Central memory CD4-positive, alpha-beta T cell (primary cell): ENCODE results near the gene ITGB1.

Experiments
- DNase-seq: peaks from one replicate; pipeline ENCODE4 v3.0.0; 2022

Gene ITGB1

DNA sequence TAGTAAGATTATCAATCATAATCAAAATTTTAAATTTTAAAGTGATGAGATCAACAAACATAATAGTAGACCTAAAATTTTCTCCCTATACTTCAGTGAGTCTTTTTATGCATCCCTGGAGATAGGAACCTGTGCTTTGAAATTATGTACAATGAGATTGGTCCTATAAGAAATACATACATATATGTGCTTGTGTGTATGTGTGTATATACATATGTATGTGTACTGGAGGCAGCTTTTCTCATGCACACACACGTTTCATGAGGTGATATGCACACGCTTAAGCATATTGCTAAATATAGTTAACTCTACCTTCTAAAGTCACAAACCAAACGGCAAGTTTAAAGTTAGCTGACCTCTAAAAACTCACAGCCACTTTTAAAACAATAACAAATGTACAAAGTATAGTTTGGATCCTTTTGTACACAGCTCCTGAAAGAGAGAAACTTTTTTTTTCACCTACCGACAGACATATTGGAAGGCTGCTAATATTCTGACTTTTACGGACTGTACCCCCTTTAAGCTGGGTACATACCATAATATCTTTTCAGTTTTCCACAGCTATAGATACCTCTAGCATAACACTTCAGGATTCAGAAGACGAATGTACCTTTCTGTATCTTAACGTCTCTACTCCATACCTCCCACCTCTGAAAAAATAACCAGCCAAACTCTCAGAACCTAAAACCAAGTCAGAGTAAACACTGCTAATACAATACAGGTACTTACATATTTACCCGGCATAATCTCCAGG lies 3.3 kb downstream of the ITGB1 start:
- no peak for DNase-seq

- DNase-seq = no peak
These were observed 4.0 kb downstream of the ITGB1 start for GRCh38 chr10:32954080-32954479.

DNA sequence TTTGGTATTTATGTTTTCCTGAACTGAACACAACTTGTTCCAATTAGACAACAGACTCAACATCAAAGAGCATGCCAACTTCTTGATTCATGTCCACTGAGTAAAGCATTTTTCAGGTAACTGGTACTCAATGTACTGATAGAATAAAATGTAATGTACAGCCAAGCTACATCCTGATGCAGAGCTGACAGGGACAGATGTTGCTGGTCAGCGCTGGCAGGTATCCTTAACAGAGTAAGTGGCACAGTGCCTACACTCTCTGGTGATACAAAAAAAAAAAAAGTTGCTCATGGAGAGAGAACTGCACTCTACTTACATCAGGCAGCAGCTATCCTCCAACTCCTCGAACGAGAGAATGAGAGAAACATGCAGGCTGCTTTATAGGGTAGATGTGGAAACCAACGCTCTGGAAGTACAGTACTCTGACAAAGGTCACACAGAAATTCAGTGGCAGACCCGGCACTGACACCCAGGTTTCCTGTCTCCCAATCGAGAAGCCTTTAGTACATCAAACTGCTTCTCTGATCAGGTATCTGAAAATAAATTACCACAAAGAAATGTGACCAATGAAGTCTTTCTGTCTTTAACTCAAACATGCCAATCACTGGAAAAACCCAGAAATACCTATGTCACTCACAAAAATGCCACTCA lies 4.6 kb downstream of the ITGB1 start:
- peak; percentile 29 for DNase-seq

DNA sequence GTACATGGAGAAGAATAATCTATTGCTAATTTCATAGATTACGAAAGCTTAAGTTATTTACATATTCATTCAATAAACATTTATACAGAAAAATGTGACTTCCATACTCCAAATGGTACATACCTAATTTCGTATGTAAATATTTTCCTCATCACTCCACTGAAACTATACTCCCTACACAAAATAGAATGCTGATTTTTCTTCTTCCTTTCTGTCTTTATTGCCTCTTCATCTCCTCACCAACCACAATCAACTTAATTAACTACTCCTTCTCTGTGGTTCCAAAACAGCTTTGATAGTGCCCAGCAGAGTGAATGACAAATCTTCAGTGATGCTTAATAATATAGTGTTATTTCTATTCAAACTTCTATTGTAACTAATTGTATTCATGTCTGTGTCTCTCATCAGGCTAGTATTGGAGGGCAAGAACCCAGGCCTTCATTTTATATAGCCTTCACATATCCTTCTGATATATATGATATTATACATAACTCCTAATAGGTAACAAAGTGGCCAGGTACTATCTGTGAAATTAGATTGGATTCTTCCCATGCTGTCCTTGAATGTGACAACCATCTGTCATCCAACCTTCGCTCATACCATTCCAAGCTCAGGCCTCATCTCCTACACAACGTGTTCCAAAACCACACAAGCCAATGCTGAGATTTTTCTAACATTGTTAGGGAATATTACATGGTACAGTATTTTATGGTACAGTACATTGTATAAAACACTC lies 5.3 kb downstream of the ITGB1 start:
- no peak for DNase-seq

DNA sequence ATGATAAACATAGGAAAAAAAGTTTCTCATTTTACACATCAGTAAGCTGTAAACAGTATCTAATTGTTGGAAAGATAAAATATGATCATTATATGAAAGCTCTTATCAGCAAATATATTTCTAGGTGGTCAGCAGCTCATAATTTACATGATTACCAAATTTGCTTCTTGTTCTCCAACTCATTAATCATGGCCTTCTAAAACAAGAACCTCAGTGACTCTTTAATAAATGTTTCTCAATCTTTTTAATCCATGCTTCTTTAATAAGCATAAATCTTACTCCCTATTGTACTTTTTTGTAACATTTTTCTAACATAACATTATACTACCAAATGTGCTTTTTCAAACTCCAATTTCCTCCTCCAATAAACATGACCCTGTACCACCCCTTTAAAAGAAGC lies 5.9 kb downstream of the ITGB1 start:
- DNase-seq = no peak

DNA sequence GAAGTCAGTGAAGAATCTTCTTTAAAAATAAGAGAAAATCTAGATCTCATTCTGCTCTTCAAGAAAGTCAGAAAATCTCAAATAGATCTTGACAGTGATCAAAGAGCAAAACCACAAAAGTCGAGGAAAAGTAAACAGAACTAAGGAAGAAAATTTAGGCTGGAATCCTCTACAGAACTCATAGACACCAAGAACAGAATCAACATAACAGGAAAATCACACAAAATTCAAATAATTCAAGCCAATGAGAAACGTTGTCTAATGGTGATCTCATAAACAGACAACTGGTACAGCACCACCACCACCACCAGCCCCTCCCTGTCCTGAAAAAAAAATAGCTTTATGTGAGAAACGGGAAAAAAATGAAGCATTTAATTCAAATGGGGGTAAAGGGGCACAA lies 6.9 kb downstream of the ITGB1 start:
- DNase-seq = no peak

- DNase-seq = no peak
These were observed 7.4 kb downstream of the ITGB1 start for GRCh38 chr10:32950591-32951108.

DNA sequence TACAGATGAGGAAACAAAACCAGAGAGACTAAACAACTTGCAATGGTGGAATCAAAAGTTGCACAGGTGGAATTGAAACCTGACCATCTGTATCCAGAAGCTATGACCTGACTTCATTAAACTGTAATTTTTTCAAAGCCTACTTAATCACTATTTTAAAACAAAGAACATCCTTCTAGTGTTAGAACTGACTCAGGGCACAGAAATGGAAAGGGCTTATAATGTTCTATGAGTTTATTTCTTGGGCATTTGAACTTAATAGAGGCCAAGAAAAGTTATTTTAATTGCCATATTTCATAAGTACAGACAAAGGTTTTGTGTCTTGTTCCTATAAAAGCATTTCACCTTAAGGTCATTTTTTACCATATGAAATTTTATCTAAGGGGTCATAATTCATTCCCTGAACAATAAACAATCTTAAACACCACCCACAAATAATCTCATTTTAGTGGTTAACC lies 8.8 kb downstream of the ITGB1 start:
- no peak for DNase-seq

DNA sequence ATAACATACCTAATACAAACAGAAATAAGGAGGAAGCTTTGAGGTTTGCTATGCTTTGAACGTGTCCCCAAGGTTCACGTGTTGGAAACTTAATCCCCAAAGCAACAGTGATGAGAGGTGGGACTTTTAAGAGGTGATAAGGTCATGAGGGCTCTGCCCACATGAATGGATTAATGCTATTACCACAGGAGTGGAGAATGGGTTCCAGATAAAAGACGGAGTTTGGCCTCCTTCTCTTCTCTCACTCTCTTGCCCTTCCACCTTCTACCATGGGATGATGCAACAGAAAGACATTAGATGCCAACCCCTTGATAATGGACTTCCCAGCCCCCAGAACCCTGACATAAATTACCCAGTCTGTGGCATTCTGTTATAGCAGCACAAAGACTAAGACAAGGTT lies 9.6 kb downstream of the ITGB1 start:
- DNase-seq = peak; percentile 38

- no peak for DNase-seq
These were observed 10.4 kb downstream of the ITGB1 start for GRCh38 chr10:32947586-32947985.

DNA sequence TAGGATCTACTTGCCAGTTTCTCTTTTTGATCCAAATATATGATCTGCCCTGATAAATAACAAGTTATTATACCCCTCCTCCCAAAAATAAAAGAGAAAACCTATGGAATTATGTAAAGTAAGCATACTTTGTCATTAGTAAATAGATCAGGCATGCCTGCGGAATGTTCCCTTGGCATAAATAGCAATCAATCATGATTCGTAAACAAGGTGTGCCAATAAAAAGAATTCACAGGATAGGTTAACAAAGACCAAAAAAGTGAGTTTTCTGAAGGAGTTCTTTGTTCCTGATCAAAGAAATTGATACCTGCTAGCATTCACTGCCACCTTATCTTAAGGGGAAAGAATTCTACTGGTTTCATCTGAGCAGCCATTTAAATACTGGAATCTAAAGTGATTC lies 11.9 kb downstream of the ITGB1 start:
- no peak for DNase-seq

- DNase-seq = no peak
These were observed 14.0 kb downstream of the ITGB1 start for GRCh38 chr10:32943854-32944661.

DNA sequence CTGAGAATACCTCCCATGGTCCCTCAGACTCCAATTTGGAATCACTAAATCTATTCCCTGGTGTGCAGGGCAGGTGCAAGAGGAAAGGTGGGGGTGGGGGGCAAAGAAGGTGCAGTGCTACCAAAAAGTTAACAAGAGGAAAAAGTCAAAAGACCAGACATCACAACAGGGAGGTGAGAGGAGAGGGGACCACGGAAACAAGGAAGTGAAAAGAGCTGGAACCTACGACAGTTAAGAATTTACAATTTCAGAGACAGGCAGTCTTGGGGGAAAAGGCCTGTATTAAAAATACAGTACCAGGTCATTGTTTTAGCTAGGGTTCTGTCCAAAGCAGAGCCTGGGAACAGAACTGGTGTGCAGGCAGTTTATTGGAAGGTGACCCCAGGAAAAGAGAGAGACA lies 14.6 kb downstream of the ITGB1 start:
- no peak for DNase-seq

GRCh38 chr10:32942081-32942480 lies 15.9 kb downstream of the ITGB1 start:
- DNase-seq = no peak

DNA sequence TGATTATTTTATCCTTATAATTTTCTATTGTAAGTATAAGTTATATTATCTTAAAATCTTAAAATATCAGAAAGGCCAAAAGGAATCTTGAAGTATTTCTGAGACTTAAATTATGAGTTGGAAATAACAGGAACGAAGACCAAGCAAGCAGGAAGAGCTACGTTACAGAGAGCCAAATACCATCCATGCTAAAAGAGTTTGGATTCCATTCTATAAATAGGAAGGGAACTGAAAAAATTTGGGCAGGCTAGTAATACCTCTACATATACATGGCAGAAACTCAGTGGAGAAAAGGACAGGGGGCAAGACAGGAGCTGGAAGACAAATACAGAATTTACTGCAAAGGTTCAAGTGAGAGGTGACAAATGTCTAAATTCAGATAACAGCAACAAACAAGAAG lies 16.7 kb downstream of the ITGB1 start:
- DNase-seq = no peak

DNA sequence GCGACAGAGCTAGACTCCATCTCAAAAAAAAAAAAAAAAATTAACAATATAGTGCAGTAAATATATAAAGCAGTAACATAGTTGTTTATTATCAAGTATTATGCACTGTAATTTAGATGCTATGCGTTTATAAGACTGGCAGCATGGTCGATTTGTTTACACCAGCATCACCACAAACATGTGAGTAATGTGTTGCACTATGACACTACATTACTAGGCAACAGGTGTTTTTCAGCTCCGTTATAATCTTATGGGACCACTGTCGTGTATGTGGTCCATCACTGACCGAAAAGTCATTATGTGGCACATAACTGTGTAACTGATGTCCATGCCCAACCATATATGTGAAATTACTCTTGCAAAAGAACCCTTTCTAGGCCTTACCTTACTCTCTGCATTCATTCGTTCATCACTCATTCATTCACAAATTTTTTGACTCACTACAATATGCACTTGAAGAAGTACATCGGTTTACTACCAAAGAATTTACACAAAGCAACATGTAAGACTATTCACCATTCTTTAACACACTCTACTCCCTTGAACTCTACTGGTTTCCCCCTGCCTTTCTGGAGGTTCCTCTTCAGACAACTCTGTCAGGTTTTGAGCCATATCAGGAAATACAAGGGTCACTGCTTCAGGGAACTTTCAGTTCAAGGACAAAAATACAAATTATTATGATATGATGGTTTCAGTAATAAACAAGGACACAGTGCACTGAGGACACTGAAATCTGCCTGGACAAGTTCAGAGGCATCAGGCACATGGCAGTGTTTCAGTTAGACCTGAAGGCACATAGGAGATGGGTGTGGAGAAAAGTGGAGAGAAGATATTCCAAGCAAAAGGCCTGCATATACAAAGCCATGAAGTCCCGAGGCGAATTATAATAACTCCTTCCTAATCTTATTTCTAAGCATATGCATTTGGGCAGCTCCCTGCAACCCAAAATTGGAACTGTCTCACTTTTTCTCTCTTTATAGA lies 17.4 kb downstream of the ITGB1 start:
- no peak for DNase-seq

DNA sequence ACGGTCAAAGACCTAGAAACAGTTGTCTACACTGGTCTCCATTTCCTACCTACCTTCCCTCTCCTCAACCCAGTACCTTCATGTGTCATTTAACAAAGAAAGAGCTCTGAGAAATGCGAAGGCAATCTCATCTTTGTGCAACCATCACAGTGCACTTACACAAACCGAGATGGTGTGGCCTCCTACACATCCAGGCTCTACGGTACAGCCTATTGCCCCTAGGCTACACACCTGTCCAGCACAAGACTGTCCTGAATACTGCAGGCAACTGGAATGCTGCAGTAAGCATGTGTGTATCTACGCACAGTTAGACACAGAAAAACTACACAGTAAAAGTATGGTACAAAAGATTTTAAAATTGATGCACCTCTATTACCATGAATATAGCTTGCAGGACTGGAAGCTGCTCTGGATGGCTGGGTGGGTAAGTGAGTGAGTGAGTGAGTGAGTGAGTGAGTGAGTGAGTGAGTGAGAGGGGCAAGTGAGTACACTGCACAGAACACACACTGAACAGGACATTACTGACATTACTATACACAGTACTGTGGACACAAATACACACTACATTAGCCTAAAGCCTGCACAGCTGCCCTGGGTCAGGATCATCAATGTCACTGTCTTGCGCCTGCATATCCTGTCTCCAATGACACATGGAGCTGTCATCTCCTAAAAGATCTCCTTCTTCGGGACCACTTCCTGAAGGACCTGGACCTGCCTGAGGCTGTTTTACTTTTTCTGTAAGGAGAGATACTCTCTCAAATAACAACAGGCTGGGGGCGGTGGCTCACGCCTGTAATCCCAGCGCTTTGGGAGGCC lies 18.5 kb downstream of the ITGB1 start:
- DNase-seq = no peak

GRCh38 chr10:32938554-32939061 lies 19.4 kb downstream of the ITGB1 start:
- DNase-seq = no peak

DNA sequence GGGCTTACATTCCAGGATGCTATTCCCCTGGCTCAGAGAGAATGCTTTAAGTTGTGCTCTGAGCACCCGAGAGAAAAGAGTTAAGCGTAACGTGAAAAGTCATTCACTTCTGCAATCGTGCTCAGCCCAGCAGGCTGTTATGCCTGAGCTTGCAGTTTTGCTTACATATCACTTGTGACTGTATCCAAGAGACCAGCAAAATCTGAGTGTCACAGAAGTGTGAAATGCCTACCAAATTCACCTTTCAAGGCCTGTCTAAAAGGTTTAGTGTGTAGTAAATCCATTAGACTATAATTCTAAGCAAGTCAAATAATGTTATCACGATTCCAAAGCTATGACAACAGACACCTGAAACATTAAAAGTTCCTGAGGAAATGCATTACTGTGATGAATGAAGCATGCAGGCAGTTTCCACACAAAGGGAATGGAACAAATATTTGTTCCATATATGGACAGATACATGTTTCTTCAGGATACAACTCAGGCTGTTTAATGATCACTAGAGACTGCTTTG lies 20.1 kb downstream of the ITGB1 start:
- DNase-seq = no peak

GRCh38 chr10:32932225-32932729 lies 25.8 kb downstream of the ITGB1 start:
- no peak for DNase-seq
